Measurements from ENCODE around the gene PRPF4.

GRCh38 chr9:113319054-113319453 lies 43.6 kb downstream of the PRPF4 start:
- TF ChIP-seq CTCF (IDR thresholded peaks at IDR 0.05) (no peak), POLR2AphosphoS5 (IDR thresholded peaks at IDR 0.05) (no peak)

Data from gastroesophageal sphincter (tissue), 3 donors.